Measurements from ENCODE around the gene PJVK.
A peak's percentile ranks its signal among the peaks of the same experiment; 100 is the strongest.
"Not testable (repeated sequence)": the region's sequence is repeated elsewhere in the genome, so short reads cannot be mapped to it uniquely, and the experiment has no call there.

The PJVK gene

DNA sequence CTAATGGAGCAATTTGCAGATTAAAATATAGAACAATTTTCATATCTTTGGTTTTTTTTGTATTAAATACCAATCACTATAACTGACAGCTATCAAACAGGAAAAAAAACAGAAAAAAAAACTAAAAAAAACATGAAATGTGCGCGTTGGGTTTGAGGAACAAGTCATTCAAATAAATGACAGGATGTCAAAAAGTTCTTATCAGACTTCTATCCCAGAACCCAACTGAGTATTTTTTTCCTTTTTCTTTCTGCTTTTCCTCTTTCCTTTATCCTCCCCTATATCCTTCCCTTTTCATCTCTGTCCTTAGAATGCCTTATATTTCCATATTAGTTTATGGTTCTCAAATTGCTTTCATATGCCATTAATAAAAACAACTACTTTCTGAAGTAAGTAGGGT lies 14.5 kb upstream of the PJVK start:
- no peak for DNase-seq

DNA sequence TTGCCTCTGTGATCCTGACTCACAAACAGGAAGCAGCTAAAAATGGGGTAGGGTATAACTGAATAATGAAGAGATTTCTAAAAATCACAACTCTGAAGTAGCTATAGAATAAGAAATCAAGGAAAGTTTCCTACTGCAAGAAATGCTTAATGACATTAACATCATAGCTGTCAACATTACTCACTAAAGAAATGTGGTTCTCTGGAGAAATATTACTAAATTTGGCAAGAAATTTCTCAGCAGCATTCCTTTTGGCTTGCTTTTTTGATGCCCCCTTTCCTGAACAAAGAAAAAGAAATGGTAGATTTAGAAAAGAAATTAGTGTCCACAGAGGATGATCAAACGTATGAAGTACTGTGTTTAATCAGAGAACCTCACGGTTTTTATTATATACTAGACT lies 9.8 kb upstream of the PJVK start:
- no peak for DNase-seq

DNA sequence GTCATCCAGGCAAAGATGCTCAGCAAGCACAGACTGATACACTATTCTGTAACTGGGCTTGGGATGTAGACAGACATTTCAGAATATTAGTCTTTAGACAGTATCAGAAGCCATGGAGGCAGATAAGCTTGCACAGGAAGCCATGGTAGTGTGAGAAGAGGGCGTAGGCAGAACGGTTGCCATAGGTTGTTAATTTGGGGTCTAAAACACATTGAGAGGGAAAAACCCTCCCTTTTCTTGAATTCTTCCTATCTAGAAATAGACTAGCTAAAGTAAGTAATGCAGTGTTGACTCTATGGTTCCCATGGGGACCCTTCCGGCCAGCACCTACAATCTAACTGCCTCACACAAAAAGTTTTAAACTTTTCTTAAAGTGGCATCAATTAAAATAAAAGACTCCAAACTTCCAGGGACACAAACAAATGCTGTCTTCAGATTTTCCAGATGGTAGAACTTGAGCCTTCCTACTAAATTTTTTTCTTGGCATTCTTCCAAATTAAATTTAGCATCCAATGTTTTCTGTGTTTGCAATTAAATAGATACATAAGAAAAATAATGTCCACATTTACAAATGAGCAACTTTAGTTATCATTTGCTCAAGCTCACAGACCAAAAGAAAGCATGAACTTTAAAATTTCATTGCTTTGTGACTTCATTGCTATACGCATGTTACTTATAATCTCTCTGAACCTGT lies 2.1 kb upstream of the PJVK start:
- DNase-seq, result peak; percentile 13

DNA sequence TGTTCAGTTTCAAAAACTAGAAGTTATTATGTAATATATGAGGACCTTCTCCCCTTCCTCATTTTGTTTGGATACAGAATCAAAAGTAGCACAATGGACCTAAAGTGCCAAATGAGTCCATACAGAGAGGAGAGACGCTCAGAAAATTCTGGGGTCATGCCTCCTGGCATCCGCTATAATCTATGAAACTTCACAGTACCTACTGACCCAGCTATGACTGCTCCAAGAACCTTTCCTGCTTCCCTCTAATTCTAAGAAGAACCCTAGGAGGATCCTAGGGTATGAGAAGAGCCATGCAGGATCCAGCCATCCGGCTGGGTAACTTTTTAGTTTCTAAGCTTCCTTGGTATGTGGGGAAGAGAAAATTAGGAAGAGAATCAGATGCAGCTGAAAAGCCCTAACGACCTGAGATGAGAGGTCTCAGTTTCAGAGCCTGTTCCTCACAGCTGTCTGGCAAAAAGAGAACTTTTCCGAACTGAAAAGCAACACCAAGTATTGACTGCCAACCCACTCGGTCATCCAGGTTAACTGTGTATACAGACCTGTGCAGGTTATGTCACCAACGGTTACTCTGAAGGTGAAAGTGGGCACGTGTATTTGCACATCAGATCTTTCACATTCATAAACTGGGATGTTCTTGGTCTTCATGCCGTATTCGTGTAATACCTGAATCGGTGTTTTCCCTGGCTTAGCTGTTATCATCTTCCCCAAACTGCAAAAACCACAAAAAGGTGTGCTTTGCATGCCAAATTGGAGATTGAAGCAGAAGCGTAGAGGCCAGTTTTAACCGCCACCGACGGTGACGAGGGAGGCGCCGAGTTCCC lies 1.3 kb upstream of the PJVK start:
- DNase-seq, result peak; percentile 82

DNA sequence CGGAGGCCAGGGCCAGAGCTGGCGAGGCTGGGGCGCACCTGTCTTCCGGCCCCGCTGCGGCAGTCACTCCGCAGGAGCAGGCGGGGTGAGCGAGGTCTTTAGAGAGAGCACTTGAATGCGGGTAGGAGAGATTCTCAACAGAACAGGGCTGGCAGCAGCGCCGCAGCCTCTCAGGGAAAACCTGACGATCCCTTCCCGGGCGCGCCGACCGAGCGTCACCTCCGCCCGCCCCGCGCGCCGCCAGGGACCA lies 729 bp upstream of the PJVK start:
- DNase-seq, result no peak

DNA sequence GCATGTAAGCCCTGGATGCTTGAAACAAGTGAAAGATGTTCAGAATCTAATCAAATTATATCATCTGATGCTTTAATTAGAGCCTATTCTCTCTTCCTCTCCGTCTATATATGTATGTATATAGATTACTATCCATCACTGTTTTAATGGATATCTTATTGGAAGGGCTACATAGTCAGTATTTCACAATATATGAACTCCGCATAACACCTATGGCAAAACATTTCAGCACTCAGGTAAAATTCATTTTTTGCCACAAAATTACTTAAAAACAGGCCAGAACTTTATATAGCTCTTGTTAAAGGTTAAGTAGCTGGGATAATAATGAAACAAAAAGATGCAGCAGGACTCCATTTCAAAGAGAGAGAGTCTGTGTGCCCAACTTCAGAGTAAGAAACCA lies 1.2 kb downstream of the PJVK start:
- no peak for DNase-seq

DNA sequence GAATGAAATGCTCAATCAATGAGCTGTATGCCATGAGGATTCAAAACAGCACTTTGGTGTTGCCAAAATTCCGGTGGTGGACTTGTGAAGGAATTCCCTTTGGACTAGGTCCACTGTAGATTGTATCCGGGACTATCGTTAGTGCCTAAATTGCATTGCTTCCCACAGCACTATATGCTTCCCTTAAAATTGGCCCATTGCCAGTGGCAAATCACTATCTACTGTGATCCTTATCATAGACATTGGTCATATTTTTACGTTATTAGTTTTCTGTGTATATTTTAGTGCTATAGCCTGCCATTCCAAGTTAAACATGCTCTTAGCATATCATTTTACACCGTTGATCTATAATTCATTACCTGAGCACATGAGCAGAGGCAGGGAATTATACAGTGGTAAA lies 1.7 kb downstream of the PJVK start:
- DNase-seq, result no peak

DNA sequence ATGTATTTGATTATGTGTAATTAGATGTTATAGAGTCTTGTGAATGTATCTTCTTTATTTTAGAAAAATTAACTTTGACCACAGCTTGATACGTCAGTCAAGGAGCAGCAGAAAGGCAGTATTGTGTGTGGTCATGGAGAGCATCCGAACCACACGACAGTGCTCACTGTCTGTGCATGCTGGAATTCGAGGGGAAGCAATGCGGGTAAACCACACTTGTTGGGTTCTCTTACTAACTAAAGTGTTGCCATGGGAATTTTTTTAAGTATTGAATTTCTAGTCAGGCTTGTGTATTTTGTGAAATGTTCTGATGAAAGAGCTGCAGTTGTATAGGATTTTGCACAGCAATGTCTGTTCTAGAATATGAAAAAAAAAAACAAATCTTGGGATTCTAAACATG lies 4.8 kb downstream of the PJVK start:
- DNase-seq, result no peak

DNA sequence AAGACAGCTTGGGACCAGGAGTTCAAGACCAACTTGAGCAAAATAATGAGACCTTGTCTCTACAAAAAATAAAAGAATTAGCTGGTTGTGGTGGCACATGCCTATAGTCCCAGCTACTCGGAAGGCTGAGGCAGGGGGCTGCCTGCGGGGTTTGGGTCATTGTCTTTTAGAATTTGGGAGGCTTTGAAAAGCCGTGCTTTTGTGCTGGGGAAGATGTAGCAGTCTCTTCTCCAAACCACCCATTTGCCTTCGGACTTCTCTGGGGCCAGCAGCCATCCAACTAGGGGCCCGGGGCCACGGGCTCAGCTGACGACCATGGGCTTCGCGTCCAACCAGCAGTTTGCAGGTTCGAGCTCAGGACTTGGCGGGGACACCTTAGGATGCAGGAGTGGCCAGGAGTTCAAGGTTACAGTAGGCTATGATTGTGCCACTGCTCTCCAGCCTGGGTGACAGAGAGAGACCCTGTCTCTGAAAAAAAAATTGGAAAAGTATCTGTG lies 6.3 kb downstream of the PJVK start:
- DNase-seq, result no peak

DNA sequence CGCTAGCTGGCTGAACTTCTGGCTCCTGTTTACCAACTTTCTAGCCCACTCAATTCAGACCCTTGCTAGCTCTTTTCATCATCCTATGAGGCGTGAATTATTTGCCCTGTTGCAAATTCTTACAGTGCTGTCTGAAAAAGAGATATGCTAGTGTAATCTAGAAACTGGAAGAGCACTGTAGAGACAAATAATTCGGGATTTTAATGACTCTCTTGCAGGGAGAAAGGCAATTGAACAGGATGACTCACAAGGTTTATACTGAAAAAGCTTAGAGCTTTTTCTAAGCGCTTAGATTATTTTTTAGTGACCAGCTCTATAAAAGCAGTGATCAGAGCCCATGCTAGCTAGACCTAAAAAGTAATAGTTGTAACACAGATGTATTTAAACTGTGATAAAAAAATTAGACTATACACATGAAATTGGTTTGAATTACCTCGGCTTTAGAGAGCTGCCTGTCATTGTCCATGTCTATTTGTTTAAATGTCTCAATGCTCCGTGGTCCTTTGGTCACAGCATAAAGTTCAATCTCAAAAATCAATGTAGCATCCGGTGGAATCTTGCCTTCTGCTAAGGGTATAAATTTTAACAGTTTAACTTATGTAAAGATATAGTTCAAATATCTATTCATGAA lies 18.2 kb downstream of the PJVK start:
- DNase-seq, result no peak

DNA sequence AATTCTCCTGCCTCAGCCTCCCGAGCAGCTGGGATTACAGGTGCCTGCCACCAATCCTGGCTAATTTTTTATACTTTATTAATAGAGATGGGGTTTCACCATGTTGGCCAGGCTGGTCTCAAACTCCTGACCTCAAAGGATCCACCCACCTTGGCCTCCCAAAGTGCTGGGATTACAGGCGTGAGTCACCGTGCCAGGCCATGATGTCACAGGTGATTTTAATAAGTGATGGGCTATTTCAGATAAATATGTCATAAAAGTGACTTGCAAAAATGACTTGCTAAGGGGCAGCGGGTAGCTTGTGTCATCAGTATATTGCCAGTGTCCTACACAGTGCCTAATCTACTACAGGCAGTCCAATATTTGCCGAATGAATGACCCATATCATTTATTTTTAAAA lies 20.1 kb downstream of the PJVK start:
- DNase-seq, result not testable (repeated sequence)

DNA sequence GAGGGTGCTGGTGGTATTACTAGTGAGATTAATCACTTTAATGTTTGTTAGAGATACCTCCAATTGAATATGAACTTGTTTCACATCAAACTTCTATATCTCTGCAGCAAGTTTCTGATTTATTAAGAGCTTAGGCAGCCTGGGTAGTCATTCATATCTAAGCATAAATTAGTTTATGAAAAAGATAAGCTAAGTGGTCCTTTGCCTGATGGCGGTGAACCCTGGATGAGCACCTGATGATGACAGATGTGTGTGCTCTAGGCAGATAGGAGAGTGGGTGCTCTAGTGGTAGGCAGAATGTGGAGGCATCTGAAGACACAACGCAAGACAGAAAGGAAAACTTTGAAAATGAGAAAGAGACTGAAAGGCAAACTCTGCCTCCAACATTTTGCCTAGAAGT lies 22.2 kb downstream of the PJVK start:
- no peak for DNase-seq

DNA sequence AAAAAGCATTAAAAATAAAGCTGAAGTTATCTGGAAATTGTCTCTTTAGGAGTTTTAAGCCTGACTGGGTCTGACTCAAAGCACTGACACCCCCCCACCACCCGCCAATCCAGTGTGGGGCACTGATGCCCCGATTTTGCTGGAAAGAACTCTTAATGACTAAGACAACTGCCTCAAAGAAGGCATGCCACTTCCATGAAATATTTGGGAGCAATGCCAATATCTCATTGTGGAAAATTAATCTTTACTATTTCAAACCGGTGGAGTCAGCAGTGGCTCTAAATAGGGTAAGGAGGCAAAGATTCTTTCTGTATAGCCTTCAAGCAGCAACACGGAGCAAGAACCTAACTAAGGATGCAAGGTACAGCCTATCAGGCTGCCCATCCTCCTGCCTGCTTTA lies 22.8 kb downstream of the PJVK start:
- DNase-seq, result no peak

DNA sequence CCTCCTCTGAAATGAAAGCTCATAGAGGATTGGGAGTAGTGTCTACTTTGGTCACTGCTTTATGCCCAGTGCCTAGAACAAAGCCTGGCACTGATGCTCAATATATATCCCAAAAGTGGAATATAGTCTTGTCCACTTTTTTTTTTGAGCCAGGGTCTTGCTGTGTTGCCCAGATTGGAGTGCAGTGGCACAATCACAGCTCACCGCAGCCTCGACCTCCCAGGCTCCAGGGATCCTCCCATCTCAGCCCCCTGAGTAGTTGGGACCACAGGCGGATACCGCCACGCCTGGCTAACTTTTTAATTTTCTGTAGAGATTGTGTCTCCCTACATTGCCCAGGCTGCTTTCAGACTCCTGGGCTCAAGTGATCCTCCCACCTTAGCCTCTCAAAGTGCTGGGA lies 23.4 kb downstream of the PJVK start:
- DNase-seq, result no peak

DNA sequence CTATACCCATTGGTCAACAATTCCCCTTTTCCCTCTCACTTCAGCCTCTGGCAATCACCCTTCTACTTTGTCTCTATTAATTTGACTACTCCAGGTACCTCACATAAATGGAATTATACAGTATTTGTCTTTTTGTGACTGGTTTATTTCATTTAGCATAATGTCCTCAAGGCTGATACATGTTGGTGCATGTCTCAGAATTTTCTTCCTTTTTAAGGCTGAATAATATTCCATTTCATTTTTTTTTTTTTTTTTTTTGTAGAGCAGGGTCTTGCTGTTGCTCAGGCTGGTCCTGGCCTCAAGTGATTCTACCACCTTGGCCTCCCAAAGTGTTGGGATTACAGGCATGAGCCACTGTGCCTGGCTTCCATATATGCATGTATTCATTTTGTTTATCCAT lies 25.3 kb downstream of the PJVK start:
- DNase-seq, result no peak

DNA sequence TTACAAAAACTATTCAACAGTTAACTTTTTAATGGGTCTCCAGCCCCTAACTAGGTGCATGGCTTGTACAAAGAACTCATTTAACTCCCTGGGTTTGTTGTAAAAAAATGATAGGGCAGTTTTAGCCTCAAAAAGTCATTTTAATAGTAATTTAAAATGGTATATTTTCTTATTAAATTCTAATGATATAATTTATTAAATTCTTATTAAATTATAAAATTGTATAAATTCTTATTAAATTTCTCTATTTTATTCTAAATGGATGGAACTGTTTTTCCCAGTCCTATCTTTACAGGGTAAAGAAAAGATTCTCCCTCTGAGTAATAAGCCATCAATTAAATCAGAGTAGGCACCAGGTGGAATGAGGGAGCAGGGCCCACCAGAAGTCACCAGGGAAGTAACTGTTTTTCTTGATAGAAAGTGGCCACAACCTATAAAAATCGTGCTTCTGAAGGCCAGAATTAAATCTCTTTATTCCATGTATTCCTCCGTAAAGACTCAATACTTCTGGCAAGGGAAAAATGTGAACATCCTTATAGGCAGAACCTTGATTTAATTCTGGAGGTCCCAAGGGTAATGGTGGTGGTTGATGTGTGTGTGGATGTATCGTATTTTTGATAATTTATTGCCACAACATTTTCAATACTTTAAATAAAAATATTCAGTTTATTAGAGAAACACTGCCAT lies 26.4 kb downstream of the PJVK start:
- no peak for DNase-seq

DNA sequence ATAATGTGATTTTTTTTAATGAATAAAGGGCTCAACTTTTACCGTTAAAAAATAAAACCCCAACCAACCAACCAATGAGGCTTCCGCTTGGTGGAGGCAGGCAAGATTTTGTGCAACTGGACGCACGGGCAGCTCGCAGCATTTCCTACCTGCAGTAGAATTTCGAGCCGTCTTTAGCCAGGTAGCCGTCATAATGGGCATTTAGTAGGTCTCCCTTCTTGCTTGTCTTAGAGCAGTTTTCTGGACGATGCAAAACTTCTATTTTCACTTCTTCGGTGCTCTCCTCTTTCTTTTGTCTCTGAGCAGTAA lies 26.9 kb downstream of the PJVK start:
- DNase-seq, result no peak

DNA sequence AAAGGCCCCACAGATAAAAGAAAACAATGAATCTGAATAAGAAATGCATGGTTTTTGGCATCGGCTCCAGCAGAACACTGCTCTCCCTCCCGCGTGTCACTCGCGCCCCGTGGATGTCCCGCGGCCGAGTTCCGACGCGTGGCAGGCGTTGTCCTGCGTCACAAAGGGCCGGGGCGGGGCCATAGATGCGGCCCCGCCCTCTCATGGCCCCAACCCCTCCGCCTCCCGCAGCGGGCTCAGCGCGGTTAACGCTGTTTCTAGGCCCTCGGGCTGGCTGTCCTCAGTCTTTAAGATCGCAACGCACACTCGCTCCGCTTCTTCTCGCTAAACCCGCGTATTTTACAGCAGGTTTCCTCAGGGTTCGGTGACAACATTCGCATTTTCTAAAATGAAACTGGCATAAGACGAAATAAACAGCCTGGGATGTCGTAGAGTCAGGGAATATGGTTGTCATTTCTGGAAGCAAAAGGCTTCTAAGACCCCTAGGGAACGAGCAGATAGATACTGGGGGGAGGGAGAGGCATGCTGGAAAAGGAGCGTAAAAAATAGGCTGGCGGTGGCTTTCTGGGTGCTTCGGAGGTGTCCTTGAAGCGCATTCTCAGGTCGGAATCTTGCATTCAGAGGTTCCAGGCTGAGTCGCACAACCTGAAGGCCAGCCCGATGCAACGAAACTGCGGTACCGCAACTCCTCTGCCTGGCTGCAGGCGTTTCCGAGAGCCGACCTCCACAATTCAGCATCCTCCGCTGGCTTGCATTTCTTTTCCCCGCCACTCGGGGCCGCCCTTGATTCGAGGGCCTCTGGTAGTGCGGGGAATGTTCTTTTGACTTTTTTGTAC lies 27.5 kb downstream of the PJVK start, which contains the start of gene FKBP7:
FKBP7 (minus strand) TSS at position 162 of the 836 bp plus-strand sequence; CDS start at position 61, 101 bp downstream.
- DNase-seq, result peak; percentile 88

DNA sequence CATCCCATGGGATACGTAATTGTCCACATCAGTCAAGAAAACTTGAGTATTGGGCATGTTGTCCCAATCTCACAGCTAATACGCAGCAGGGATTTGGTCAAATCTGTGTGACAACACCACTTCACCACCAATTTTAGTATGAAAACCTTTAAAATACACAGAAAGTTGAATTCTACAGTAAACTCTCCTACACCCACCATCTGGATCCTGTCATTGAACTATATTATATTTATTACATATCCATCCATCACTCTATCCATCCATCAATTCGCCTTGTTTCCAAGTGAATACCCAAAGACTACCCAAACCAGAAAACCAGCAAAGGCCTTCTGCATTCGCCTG lies 28.1 kb downstream of the PJVK start:
- peak; percentile 12 for DNase-seq

DNA sequence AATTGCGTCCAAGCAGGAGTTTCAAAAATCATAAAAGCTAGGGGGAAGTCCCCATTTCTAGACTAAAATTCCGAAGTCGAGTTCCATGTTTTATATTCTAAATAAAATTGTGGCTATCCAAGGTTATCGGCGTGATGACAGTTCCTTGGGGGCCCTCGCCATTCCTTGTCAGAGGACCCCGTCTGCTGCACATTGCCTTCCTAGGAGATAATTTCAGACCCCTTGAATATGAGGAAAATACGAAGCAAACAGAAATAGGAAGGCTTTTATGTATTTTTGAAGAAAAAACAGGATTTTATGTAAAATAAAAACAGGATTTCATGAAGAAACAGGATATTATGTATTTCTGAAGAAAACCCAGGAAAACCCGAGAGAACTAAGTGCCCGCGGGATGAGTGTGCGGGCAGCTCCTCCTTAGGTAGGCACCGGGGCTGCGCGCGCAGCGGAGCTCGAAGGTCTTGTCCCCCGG lies 28.6 kb downstream of the PJVK start:
- DNase-seq, result no peak

DNA sequence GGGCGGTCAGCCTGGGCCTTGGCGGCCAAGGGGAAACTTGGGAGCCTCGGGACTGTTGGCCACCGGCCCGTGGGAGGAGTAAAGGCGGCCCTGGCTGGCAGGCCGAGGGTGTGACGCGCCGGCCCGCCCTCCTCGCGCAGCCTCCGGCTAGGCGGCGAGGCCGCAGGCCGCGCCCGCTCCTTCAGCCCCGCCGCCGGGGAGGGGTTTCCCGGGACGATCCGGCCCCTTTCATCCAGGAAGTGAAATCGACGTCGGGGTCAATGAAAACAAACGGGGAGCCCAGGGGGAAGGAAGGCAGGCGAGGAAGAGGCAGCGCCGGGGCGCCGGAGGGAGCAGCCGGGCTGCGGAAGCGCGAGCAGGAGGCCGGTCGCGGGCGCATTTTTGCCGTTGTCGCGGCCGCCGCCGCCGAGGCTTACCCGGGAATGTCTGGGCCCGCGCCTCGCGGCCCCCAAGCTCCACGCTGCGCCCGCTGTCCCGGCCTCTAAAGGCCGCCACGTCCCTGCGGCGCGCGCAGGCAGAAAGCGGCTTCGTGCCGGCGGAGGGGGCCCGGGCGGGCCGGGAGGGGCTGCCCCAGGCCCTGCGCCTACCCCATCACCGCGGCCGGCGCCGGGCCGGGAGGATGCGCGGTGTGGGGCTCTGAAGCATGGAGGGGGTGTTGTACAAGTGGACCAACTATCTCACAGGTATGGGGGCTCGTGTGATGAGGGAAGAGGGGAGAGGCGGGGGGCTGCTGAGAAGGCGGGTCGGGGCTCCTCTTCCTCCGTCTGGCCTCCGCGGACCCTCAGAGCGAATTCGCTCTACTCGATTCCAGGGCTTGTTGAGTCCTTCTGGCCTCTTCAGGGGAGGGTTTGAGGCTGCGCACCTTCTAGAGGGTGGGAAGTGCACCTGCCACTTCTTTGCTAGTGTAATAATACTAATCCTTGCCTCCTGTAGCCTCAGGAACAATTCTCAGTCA lies 29.3 kb downstream of the PJVK start, which contains the start of gene PLEKHA3:
PLEKHA3 (plus strand) TSS at position 231 of the 955 bp plus-strand sequence; CDS start at position 644, 413 bp downstream.
- DNase-seq, result peak; percentile 86
